Caco-2 (cell line): ENCODE measurements around the gene EOLA1. TPM values are rescaled to one million over a fixed set of nuclear protein-coding genes. Genes with fewer than 3 reads are reported as not detected.
"Not testable (repeated sequence)": the region's sequence is repeated elsewhere in the genome, so short reads cannot be mapped to it uniquely, and the experiment has no call there.

Experiments used
- BruUV-seq: library from RNA; stranded (reverse); fragments of 400-500 nt; replicated peaks from 2 replicates; lab custom pipeline; 2021; lab: Mats Ljungman, UMichigan
- CTCF ChIA-PET: fragments of 300-600 bp; sonication (Branson Sonifier 250); formaldehyde crosslinking; loops from one replicate; lab custom pipeline; 2022; ENCODE audit warnings: antibody characterized with exemption; lab: Charles Lee
- POLR2A ChIA-PET: fragments of 300-600 bp; sonication (Branson Sonifier 250); formaldehyde crosslinking; loops from one replicate; lab custom pipeline; 2022; ENCODE audit warnings: antibody characterized with exemption; lab: Charles Lee
- DNase-seq, 2 experiments: peaks; one replicate each; pipeline versions ENCODE4 v3.0.0 to v3.0.0-alpha.2; 2020 to 2022
- H3K27me3 ChIP-seq: replicated peaks from 2 replicates; pipeline ENCODE4 v1.6.0; 2011; ENCODE audit warnings: low read length; ENCODE audit not compliant: control insufficient read depth, insufficient read depth
- H3K36me3 ChIP-seq: 2 replicates; pipeline ENCODE4 v1.5.1; 2011; ENCODE audit warnings: low read length; ENCODE audit not compliant: control insufficient read depth, insufficient read depth
- H3K4me1 ChIP-seq: fragments of 250-450 bp; sonication (Bioruptor Pico); 2 replicates; pipeline ENCODE4 v1.5.1; 2020; ENCODE audit warnings: mild to moderate bottlenecking
- H3K4me3 ChIP-seq: 2 replicates; pipeline ENCODE4 v1.5.1; 2011; ENCODE audit warnings: low read depth, mild to moderate bottlenecking, control low read depth, low read length
- H3K9me3 ChIP-seq: fragments of 250-450 bp; sonication (Bioruptor Pico); 2 replicates; pipeline ENCODE4 v1.5.1; 2020; ENCODE audit warnings: mild to moderate bottlenecking, moderate library complexity
- H3K27ac Mint-ChIP-seq: one replicate; pipeline ENCODE4 v1.8.0; 2022; ENCODE audit warnings: mixed read lengths; ENCODE audit not compliant: unreplicated experiment
- H3K27me3 Mint-ChIP-seq: one replicate; pipeline ENCODE4 v1.8.0; 2022; ENCODE audit warnings: mixed read lengths; ENCODE audit not compliant: insufficient read depth, unreplicated experiment
- H3K36me3 Mint-ChIP-seq: one replicate; pipeline ENCODE4 v1.8.0; 2022; ENCODE audit warnings: mild to moderate bottlenecking, mixed read lengths; ENCODE audit not compliant: insufficient read depth, unreplicated experiment
- H3K4me1 Mint-ChIP-seq: one replicate; pipeline ENCODE4 v1.8.0; 2022; ENCODE audit warnings: low read depth, mixed read lengths; ENCODE audit not compliant: unreplicated experiment
- H3K4me3 Mint-ChIP-seq: one replicate; pipeline ENCODE4 v1.8.0; 2022; ENCODE audit warnings: mild to moderate bottlenecking, moderate library complexity, mixed read lengths; ENCODE audit not compliant: unreplicated experiment
- H3K9me3 Mint-ChIP-seq: one replicate; pipeline ENCODE4 v1.8.0; 2022; ENCODE audit warnings: mixed read lengths; ENCODE audit not compliant: unreplicated experiment
- intact Hi-C: fragments of 100-400 bp; cut with micrococcal nuclease; formaldehyde crosslinking; loops from one replicate; pipeline ENCODE4 v1.10.0; 2022; ENCODE audit not compliant: unreplicated experiment
- total RNA-seq: library from RNA; stranded (reverse); gene quantifications from 2 replicates; pipeline ENCODE4 v1.2.3, GENCODE V29; 2022

Gene EOLA1
- total RNA-seq, 1 experiment from 2014 or later, result 10.2 TPM

GRCh38 chrX:149595943-149596342 is 55.1 kb downstream of the EOLA1 start:
- H3K4me3 ChIP-seq, H3K36me3 ChIP-seq, H3K27me3 ChIP-seq, H3K4me1 ChIP-seq, H3K27me3 Mint-ChIP-seq, DNase-seq, H3K4me3 Mint-ChIP-seq, H3K9me3 ChIP-seq, H3K9me3 Mint-ChIP-seq, H3K36me3 Mint-ChIP-seq, intact Hi-C loops, CTCF ChIA-PET, BruUV-seq, H3K27ac Mint-ChIP-seq, H3K4me1 Mint-ChIP-seq, POLR2A ChIA-PET: not testable (repeated sequence)

Other genes starting within 250 kb of the EOLA1 start
- 35.1 and 37.8 TPM in 2 replicates for gene IDS, start 35.7 kb upstream of the EOLA1 start, total RNA-seq
- gene HSFX3, start 8.9 kb downstream of the EOLA1 start, total RNA-seq, result not detected in 2 replicates
- gene MAGEA9B, start 46.4 kb downstream of the EOLA1 start, total RNA-seq, result not detected in 2 replicates
- gene HSFX2, start 54.3 kb downstream of the EOLA1 start, total RNA-seq, result 0.23 TPM in 1 of 2 replicates, not detected in the other
- gene TMEM185A, start 90.8 kb downstream of the EOLA1 start, total RNA-seq, result 14.2 and 17.1 TPM in 2 replicates
- gene MAGEA11, start 171.0 kb downstream of the EOLA1 start, total RNA-seq, result 0.14 TPM in 1 of 2 replicates, not detected in the other
- 0.23 and 0.37 TPM in 2 replicates for gene HSFX1, start 233.1 kb downstream of the EOLA1 start, total RNA-seq
- gene MAGEA9, start 240.9 kb downstream of the EOLA1 start, total RNA-seq, result not detected in 2 replicates